ENCODE measurements around the gene TBC1D1.

Gene TBC1D1

GRCh38 chr4:38073596-38074234 lies 182.8 kb downstream of the TBC1D1 start:
- Histone ChIP-seq H3K4me1 (ENCODE audit: control insufficient read depth, low read length) (no peaks in the 10 kb centered on the region), H3K4me2 (ENCODE audit: low read length) (no peak overlapping the region), H3K27ac (ENCODE audit: low read depth, low read length) (no peak overlapping the region), H3K79me2 (ENCODE audit: control insufficient read depth, low read length) (peaks cover 14% of the 10 kb centered on the region), H3K36me3 (ENCODE audit: control insufficient read depth, low read length) (peaks cover 95% of the 10 kb centered on the region), H3K27me3 (ENCODE audit: control insufficient read depth, low read length) (no peaks in the 10 kb centered on the region), H3K9me3 (ENCODE audit: control insufficient read depth, insufficient read depth, low read length) (no peaks in the 10 kb centered on the region), H3K9me2 (replicated peaks; ENCODE audit: control insufficient read depth, low read length) (no peaks in the 10 kb centered on the region), H3F3A (ENCODE audit: control insufficient read depth, insufficient read depth) (no peaks in the 10 kb centered on the region), H4K20me1 (ENCODE audit: control insufficient read depth, insufficient read depth, low read depth, low read length) (no peaks in the 10 kb centered on the region), H3K4me3 (ENCODE audit: low read length) (no peak overlapping the region)
- TF ChIP-seq EZH2phosphoT487 (IDR thresholded peaks at IDR 0.05; ENCODE audit: borderline replicate concordance, low read length) (no peak), CTCF (IDR thresholded peaks at IDR 0.05; ENCODE audit: low read depth, low read length, poor library complexity, severe bottlenecking) (no peak)

- no peaks in the 10 kb centered on the region for H3F3A ChIP-seq (ENCODE audit: control insufficient read depth, insufficient read depth)
- TF ChIP-seq CTCF (IDR thresholded peaks at IDR 0.05; ENCODE audit: low read depth, low read length, poor library complexity, severe bottlenecking) (no peak), EZH2phosphoT487 (IDR thresholded peaks at IDR 0.05; ENCODE audit: borderline replicate concordance, low read length) (no peak)
- no peaks in the 10 kb centered on the region for H3K27me3 ChIP-seq (ENCODE audit: control insufficient read depth, low read length)
- no peaks in the 10 kb centered on the region for H4K20me1 ChIP-seq (ENCODE audit: control insufficient read depth, insufficient read depth, low read depth, low read length)
- H3K4me2 ChIP-seq (ENCODE audit: low read length): no peak overlapping the region
- H3K9me3 ChIP-seq (ENCODE audit: control insufficient read depth, insufficient read depth, low read length): no peaks in the 10 kb centered on the region
- H3K4me1 ChIP-seq (ENCODE audit: control insufficient read depth, low read length): no peaks in the 10 kb centered on the region
- H3K9me2 ChIP-seq (replicated peaks; ENCODE audit: control insufficient read depth, low read length): no peaks in the 10 kb centered on the region
- no peak overlapping the region for H3K4me3 ChIP-seq (ENCODE audit: low read length)
- peaks cover 92% of the 10 kb centered on the region for H3K36me3 ChIP-seq (ENCODE audit: control insufficient read depth, low read length)
- no peak overlapping the region for H3K27ac ChIP-seq (ENCODE audit: low read depth, low read length)
- peaks cover 21% of the 10 kb centered on the region for H3K79me2 ChIP-seq (ENCODE audit: control insufficient read depth, low read length)
Measured at GRCh38 chr4:38075370-38076152, 184.7 kb downstream of the TBC1D1 start.

- Histone ChIP-seq H3K27ac (ENCODE audit: low read depth, low read length) (no peak overlapping the region), H4K20me1 (ENCODE audit: control insufficient read depth, insufficient read depth, low read depth, low read length) (no peaks in the 10 kb centered on the region), H3K4me1 (ENCODE audit: control insufficient read depth, low read length) (no peaks in the 10 kb centered on the region), H3F3A (ENCODE audit: control insufficient read depth, insufficient read depth) (no peaks in the 10 kb centered on the region), H3K79me2 (ENCODE audit: control insufficient read depth, low read length) (peaks cover 21% of the 10 kb centered on the region), H3K9me3 (ENCODE audit: control insufficient read depth, insufficient read depth, low read length) (no peaks in the 10 kb centered on the region), H3K27me3 (ENCODE audit: control insufficient read depth, low read length) (no peaks in the 10 kb centered on the region), H3K4me3 (ENCODE audit: low read length) (no peak overlapping the region), H3K4me2 (ENCODE audit: low read length) (no peak overlapping the region), H3K9me2 (replicated peaks; ENCODE audit: control insufficient read depth, low read length) (no peaks in the 10 kb centered on the region), H3K36me3 (ENCODE audit: control insufficient read depth, low read length) (peaks cover 91% of the 10 kb centered on the region)
- TF ChIP-seq CTCF (IDR thresholded peaks at IDR 0.05; ENCODE audit: low read depth, low read length, poor library complexity, severe bottlenecking) (no peak), EZH2phosphoT487 (IDR thresholded peaks at IDR 0.05; ENCODE audit: borderline replicate concordance, low read length) (no peak)
Measured at GRCh38 chr4:38076153-38076669, 185.3 kb downstream of the TBC1D1 start.

Measured in DOHH2 (cell line).